GM12801 (cell line): ENCODE data around the gene BRCA2.

ENCODE experiments used
- TF ChIP-seq, protein P1 (sequence below): IDR thresholded peaks from one replicate; pipeline ENCODE4 v1.5.1; 2011; ENCODE audit warnings: control low read depth; ENCODE audit not compliant: insufficient read length; ENCODE audit errors: extremely low read depth

Gene BRCA2

DNA sequence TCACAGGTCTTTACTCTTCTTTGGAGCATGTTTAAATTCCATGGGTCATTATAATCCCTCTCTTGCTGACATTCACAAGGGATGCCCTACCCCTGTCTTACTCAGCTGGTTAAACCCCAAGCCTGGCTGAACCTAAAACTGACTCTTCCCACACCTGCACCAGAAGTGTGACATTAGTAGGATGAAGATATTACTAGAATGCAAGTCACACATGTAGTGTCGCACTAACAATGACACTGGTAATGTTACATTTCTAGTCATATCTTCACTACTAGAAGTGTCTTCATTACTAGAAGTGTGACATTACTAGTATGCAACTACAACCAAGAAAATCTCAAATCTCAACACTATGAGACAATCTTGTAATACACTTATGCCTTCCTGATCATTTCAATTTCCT, 14.4 kb upstream of the BRCA2 start:
- TF ChIP-seq, protein P1, sequence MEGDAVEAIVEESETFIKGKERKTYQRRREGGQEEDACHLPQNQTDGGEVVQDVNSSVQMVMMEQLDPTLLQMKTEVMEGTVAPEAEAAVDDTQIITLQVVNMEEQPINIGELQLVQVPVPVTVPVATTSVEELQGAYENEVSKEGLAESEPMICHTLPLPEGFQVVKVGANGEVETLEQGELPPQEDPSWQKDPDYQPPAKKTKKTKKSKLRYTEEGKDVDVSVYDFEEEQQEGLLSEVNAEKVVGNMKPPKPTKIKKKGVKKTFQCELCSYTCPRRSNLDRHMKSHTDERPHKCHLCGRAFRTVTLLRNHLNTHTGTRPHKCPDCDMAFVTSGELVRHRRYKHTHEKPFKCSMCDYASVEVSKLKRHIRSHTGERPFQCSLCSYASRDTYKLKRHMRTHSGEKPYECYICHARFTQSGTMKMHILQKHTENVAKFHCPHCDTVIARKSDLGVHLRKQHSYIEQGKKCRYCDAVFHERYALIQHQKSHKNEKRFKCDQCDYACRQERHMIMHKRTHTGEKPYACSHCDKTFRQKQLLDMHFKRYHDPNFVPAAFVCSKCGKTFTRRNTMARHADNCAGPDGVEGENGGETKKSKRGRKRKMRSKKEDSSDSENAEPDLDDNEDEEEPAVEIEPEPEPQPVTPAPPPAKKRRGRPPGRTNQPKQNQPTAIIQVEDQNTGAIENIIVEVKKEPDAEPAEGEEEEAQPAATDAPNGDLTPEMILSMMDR: no peak

GRCh38 chr13:32302461-32302860, 12.8 kb upstream of the BRCA2 start:
- TF ChIP-seq, protein P1: no peak

DNA sequence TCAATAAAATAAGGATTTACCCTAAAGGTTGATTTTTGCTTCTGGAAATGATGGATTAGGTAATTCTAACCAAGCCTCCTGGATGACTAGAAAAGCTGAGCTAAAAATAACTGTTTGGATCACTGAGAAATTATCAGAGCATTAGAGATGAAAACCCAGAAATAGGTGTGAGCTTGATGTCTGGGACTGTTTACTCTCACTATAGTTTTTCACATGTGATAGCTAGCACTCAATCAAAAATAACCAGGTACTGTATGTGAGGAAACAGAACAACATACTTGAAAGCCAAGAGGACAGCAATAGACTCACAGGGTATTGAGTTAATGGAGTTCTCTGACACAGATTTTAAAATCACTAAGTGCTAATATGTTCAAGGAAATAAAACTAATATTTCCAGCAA, 9.7 kb upstream of the BRCA2 start:
- TF ChIP-seq, protein P1: no peak

- TF ChIP-seq, protein P1: no peak
Measured at GRCh38 chr13:32309312-32310133, 5.8 kb upstream of the BRCA2 start.

GRCh38 chr13:32310134-32310706, 5.1 kb upstream of the BRCA2 start:
- TF ChIP-seq, protein P1: no peak

- TF ChIP-seq, protein P1: no peak
Measured at GRCh38 chr13:32311188-32311897, 4.0 kb upstream of the BRCA2 start.
